ENCODE results near the gene ARHGDIA. TPM values are rescaled to one million over a fixed set of nuclear protein-coding genes. Genes with fewer than 3 reads are reported as not detected.

ARHGDIA gene
- total RNA-seq, 2 experiments from 2014 or later: 265 to 715 TPM

GRCh38 chr17:81844327-81844851, 26.7 kb downstream of the ARHGDIA start:
- no peak overlapping the region for H2AFZ ChIP-seq (ENCODE audit: low read length)
- no peak for TF ChIP-seq EZH2phosphoT487 (IDR thresholded peaks at IDR 0.05; ENCODE audit: borderline replicate concordance, low read depth, low read length)
- no peak for TF ChIP-seq CTCF (conservative IDR thresholded peaks at IDR 0.05; ENCODE audit: low read length)
- H3K4me1 ChIP-seq (ENCODE audit: insufficient read depth, low read length, poor library complexity, severe bottlenecking): no peaks in the 10 kb centered on the region
- H3K79me2 ChIP-seq (ENCODE audit: insufficient read depth, low read depth, low read length): no peaks in the 10 kb centered on the region
- no peak overlapping the region for H3K27ac ChIP-seq (ENCODE audit: low read depth, low read length, poor library complexity, severe bottlenecking)
- POLR2A ChIA-PET: no interaction called here
- BruUV-seq (replicated peaks): no TSS peak
- CTCF ChIA-PET (ENCODE audit: unreplicated experiment): interaction anchor here (0.6 kb wide), 1 partner anchor 15 kb away, joined by 3 read pairs; no protein-coding TSS in a partner anchor
- no peak overlapping the region for H3K4me2 ChIP-seq (ENCODE audit: low read length)
- no peaks in the 10 kb centered on the region for H3K9me2 ChIP-seq (ENCODE audit: insufficient read depth, low read length)
- H4K20me1 ChIP-seq (ENCODE audit: insufficient read depth, low read length): no peaks in the 10 kb centered on the region
- DNase-seq (ENCODE audit: low spot score): no peak
- no peak overlapping the region for H3K4me3 ChIP-seq (ENCODE audit: low read depth, low read length, poor library complexity, severe bottlenecking)
- intact Hi-C loops (cut with micrococcal nuclease; ENCODE audit: unreplicated experiment): no loop called here
- H3K36me3 ChIP-seq (ENCODE audit: insufficient read depth, low read length): peaks cover 66% of the 10 kb centered on the region
- no peaks in the 10 kb centered on the region for H3K9me3 ChIP-seq (ENCODE audit: low read length)

DNA sequence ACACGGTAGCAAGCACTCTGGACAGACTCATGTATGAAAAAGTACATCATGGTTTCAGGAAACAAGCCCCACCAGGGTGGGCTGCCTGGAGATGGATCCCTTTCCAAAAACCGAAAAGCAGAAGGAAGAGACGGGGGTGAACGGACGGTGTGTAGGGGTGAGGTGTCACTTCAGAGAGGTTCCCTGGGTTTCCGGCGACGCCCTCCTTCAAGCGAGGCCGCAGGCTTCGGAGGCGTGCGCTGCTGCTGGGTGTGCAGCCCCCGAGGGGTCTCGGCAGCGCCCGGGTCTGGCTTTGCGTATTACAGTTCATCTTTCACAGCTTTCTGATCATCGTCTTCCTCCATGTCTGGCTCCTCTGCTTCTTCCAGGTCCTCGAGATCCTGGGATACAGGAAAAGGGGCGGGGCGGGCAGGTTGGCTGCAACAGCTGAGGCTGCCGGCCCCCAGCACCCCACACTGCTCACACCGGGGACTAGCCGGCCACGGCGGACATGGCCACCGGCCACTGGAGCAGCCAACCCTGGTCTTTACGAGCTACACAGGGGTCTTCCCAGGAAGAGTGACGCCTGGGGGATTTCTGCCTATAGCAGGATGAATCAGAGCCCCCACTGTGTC, 27.3 kb downstream of the ARHGDIA start:
- no peaks in the 10 kb centered on the region for H3K79me2 ChIP-seq (ENCODE audit: insufficient read depth, low read depth, low read length)
- no peaks in the 10 kb centered on the region for H3K4me1 ChIP-seq (ENCODE audit: insufficient read depth, low read length, poor library complexity, severe bottlenecking)
- peaks cover 61% of the 10 kb centered on the region for H3K36me3 ChIP-seq (ENCODE audit: insufficient read depth, low read length)
- no peak for DNase-seq (ENCODE audit: low spot score)
- H3K4me3 ChIP-seq (ENCODE audit: low read depth, low read length, poor library complexity, severe bottlenecking): no peak overlapping the region
- no peak for TF ChIP-seq CTCF (conservative IDR thresholded peaks at IDR 0.05; ENCODE audit: low read length)
- TF ChIP-seq EZH2phosphoT487 (IDR thresholded peaks at IDR 0.05; ENCODE audit: borderline replicate concordance, low read depth, low read length): no peak
- POLR2A ChIA-PET: no interaction called here
- no peak overlapping the region for H2AFZ ChIP-seq (ENCODE audit: low read length)
- intact Hi-C loops (cut with micrococcal nuclease; ENCODE audit: unreplicated experiment): no loop called here
- H4K20me1 ChIP-seq (ENCODE audit: insufficient read depth, low read length): no peaks in the 10 kb centered on the region
- H3K9me2 ChIP-seq (ENCODE audit: insufficient read depth, low read length): no peaks in the 10 kb centered on the region
- H3K9me3 ChIP-seq (ENCODE audit: low read length): no peaks in the 10 kb centered on the region
- no TSS peak for BruUV-seq (replicated peaks)
- no peak overlapping the region for H3K27ac ChIP-seq (ENCODE audit: low read depth, low read length, poor library complexity, severe bottlenecking)
- CTCF ChIA-PET (ENCODE audit: unreplicated experiment): interaction anchor here (0.6 kb wide), 1 partner anchor 14 kb away, joined by 3 read pairs; no protein-coding TSS in a partner anchor
- H3K4me2 ChIP-seq (ENCODE audit: low read length): no peak overlapping the region
